OCI-LY7 (cell line): Measurements from ENCODE around the gene AGBL3. TPM values are rescaled to one million over a fixed set of nuclear protein-coding genes. Genes with fewer than 3 reads are reported as not detected.
A peak's percentile ranks its signal among the peaks of the same experiment; 100 is the strongest.

Experiments
- BruUV-seq: library from RNA; stranded (reverse); fragments of 400-500 nt; replicated peaks from 2 replicates; lab custom pipeline; 2021; lab: Mats Ljungman, UMichigan
- CTCF ChIA-PET: fragments of 300-600 bp; sonication (Branson Sonifier 250); formaldehyde crosslinking; loops from one replicate; lab custom pipeline; 2022; ENCODE audit warnings: antibody characterized with exemption; ENCODE audit not compliant: unreplicated experiment; lab: Charles Lee
- POLR2A ChIA-PET: fragments of 300-600 bp; sonication (Branson Sonifier 250); formaldehyde crosslinking; loops from one replicate; lab custom pipeline; 2022; ENCODE audit warnings: antibody characterized with exemption; lab: Charles Lee
- DNase-seq: peaks from one replicate; pipeline ENCODE4 v3.0.0-alpha.2; 2015; ENCODE audit warnings: low spot score
- H2AFZ ChIP-seq: fragments of 200-600 bp; sonication (generic), shearing (Covaris generic); 2 replicates; pipeline ENCODE4 v1.6.1; 2014; ENCODE audit warnings: mild to moderate bottlenecking, antibody characterized with exemption, low read length, moderate library complexity
- H3K27ac ChIP-seq: fragments of 200-600 bp; sonication (generic); 2 replicates; pipeline ENCODE4 v1.5.1; 2014; ENCODE audit warnings: mixed run types, low read depth, mild to moderate bottlenecking, moderate library complexity, low read length, inconsistent platforms; ENCODE audit not compliant: poor library complexity, severe bottlenecking
- H3K36me3 ChIP-seq: fragments of 200-600 bp; sonication (generic); 2 replicates; pipeline ENCODE4 v1.6.1; 2014; ENCODE audit warnings: mild to moderate bottlenecking, antibody characterized with exemption, low read length, moderate library complexity, mixed read lengths; ENCODE audit not compliant: insufficient read depth
- H3K4me1 ChIP-seq: fragments of 200-600 bp; sonication (generic); 2 replicates; pipeline ENCODE4 v1.5.1; 2014; ENCODE audit warnings: mild to moderate bottlenecking, low read length; ENCODE audit not compliant: insufficient read depth, poor library complexity, severe bottlenecking
- H3K4me2 ChIP-seq: fragments of 200-600 bp; sonication (generic); 2 replicates; pipeline ENCODE4 v1.6.1; 2014; ENCODE audit warnings: mild to moderate bottlenecking, low read length
- H3K4me3 ChIP-seq: fragments of 200-600 bp; sonication (generic); 2 replicates; pipeline ENCODE4 v1.5.1; 2014; ENCODE audit warnings: mild to moderate bottlenecking, low read depth, low read length; ENCODE audit not compliant: poor library complexity, severe bottlenecking
- H3K79me2 ChIP-seq: fragments of 200-600 bp; sonication (generic); 2 replicates; pipeline ENCODE4 v1.6.1; 2016; ENCODE audit warnings: low read depth, mild to moderate bottlenecking, low read length, moderate library complexity, mixed read lengths; ENCODE audit not compliant: insufficient read depth
- H3K9me2 ChIP-seq: fragments of 200-600 bp; sonication (generic); 2 replicates; pipeline ENCODE4 v1.6.1; 2016; ENCODE audit warnings: mild to moderate bottlenecking, low read length, mixed read lengths; ENCODE audit not compliant: insufficient read depth
- H3K9me3 ChIP-seq: fragments of 200-600 bp; sonication (generic); 2 replicates; pipeline ENCODE4 v1.6.1; 2014; ENCODE audit warnings: mild to moderate bottlenecking, mixed run types, low read length, mixed read lengths
- H4K20me1 ChIP-seq: fragments of 200-600 bp; sonication (generic); 2 replicates; pipeline ENCODE4 v1.6.1; 2014; ENCODE audit warnings: mild to moderate bottlenecking, antibody characterized with exemption, low read length, moderate library complexity, mixed read lengths; ENCODE audit not compliant: insufficient read depth
- CTCF ChIP-seq: fragments of 200-600 bp; sonication (generic); conservative IDR thresholded peaks from 2 replicates; pipeline ENCODE4 v1.5.1; 2014; ENCODE audit warnings: mild to moderate bottlenecking, antibody characterized with exemption, low read length, moderate library complexity, mixed read lengths
- EZH2phosphoT487 ChIP-seq: fragments of 200-600 bp; sonication (generic); IDR thresholded peaks from 2 replicates; pipeline ENCODE4 v1.6.1; 2018; ENCODE audit warnings: low read depth, borderline replicate concordance, mild to moderate bottlenecking, mixed run types, antibody characterized with exemption, low read length, moderate library complexity, mixed read lengths
- intact Hi-C: fragments of 100-400 bp; cut with micrococcal nuclease; formaldehyde crosslinking; loops from one replicate; pipeline ENCODE4 v1.10.0; 2022; ENCODE audit not compliant: unreplicated experiment
- total RNA-seq, 2 experiments: library from RNA; depleted of rRNA in 1 of 2; stranded (reverse); fragments of >200 nt in 1 of 2; shearing (Covaris generic) in 1 of 2; gene quantifications; 2 replicates each; pipeline ENCODE4 v1.2.3, GENCODE V29; 2014 to 2022

AGBL3 gene
- total RNA-seq, 2 experiments from 2014 or later, result 3.5 to 4.9 TPM

GRCh38 chr7:135158874-135159273 is 172.6 kb downstream of the AGBL3 start:
- H2AFZ ChIP-seq, result no peak overlapping the region
- H3K79me2 ChIP-seq, result no peaks in the 10 kb centered on the region
- ChIA-PET POLR2A (interaction anchor here (0.6 to 2.9 kb wide), 3 partner anchors 10 to 82 kb away, joined by 3 to 34 read pairs (median 7); partner anchors contain the start of gene CYREN), CTCF (no interaction called here)
- H3K36me3 ChIP-seq, result peaks cover 49% of the 10 kb centered on the region
- DNase-seq, result no peak
- no peak overlapping the region for H3K27ac ChIP-seq
- H3K4me1 ChIP-seq, result peaks cover 25% of the 10 kb centered on the region
- no peak overlapping the region for H3K4me3 ChIP-seq
- no TSS peak for BruUV-seq
- peaks cover 59% of the 10 kb centered on the region for H3K9me3 ChIP-seq
- H4K20me1 ChIP-seq, result no peaks in the 10 kb centered on the region
- no peak for TF ChIP-seq CTCF
- no peak for TF ChIP-seq EZH2phosphoT487
- intact Hi-C loops, result no loop called here
- H3K4me2 ChIP-seq, result no peak overlapping the region
- H3K9me2 ChIP-seq, result no peaks in the 10 kb centered on the region

GRCh38 chr7:135159359-135160085 is 173.2 kb downstream of the AGBL3 start:
- ChIA-PET POLR2A (interaction anchor here (1.3 to 2.9 kb wide), 3 partner anchors 10 to 45 kb away, joined by 3 to 34 read pairs (median 7); partner anchors contain the start of gene CYREN), CTCF (no interaction called here)
- Histone ChIP-seq H3K9me3 (peaks cover 55% of the 10 kb centered on the region), H3K9me2 (no peaks in the 10 kb centered on the region), H2AFZ (peak overlapping the region; percentile 48; the same call in 1 of the 2 replicates), H3K4me3 (no peak overlapping the region), H3K79me2 (no peaks in the 10 kb centered on the region), H3K36me3 (peaks cover 56% of the 10 kb centered on the region), H3K27ac (peak overlapping the region; percentile 64), H4K20me1 (no peaks in the 10 kb centered on the region), H3K4me1 (peaks cover 25% of the 10 kb centered on the region), H3K4me2 (peak overlapping the region; percentile 51)
- intact Hi-C loops, result loop anchor here (2.0 kb wide), 1 partner anchor 817 kb away; the partner anchor contains the start of gene MTPN
- TF ChIP-seq CTCF (no peak), EZH2phosphoT487 (no peak)
- no peak for DNase-seq
- BruUV-seq, result no TSS peak
